Inflammatory macrophage (primary cell): ENCODE measurements around the gene IL1R2.
"Not testable (repeated sequence)": the region's sequence is repeated elsewhere in the genome, so short reads cannot be mapped to it uniquely, and the experiment has no call there.

Source experiments
- DNase-seq, 2 donors: peaks; one replicate each; pipeline ENCODE4 v3.0.0-alpha.2; 2020 to 2022

Gene IL1R2

DNA sequence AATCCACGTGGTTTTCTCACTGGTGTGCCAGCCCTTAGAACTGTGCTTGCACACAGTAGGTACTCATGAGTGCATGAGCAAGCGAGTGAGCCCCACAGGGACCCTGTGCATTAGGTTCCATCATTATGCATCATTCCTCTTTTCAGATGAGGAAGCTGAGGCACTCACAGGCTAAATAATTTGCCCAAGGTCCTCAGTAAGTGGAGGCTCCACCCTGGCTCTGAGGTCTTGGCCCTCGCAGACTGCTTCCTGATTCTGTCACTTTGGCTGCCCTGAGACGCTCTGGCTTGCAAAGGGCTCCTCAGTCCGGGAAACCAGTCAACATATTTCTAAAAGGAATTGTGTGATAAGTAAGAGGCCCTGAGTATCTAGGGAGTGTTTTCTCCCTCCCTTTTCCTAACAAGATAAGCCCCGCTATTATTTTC lies 71.7 kb downstream of the IL1R2 start:
- DNase-seq: peak; percentile 89 to 91

DNA sequence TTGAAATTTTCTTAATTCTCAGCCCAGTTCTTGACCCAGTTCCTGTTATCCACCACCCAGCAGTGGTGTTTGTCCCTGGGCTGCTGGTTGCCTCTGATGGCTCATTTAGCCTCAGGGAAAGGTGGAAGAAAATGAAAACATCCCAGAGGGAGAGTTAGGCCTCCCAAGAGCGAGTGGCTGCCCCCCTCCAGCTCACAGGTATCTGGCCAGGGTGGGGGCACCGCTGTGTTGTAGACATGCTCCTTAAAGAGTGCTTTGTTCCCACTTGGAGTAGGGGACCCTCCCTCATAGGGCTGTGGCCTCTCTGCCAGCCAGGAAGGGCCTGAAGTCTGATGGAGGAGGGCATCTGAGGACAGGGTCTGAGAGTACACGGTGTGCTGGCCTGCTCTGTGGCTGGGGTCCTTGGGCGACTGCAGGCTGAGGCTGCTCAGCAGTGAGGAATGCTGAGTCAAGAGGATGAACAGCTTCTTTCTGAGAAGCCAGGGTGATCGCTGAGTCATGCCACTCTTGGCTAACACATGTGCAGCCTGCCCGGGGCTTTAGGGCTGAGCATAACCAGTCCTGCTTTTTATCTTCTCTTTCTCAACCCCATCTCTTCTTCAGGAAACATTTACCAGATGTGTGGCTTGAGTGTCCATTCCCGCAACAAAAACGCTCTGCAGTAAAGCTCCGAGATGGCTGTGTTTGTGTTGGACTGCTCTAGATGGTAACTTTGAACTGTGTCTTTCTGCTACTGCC lies 72.3 kb downstream of the IL1R2 start:
- peak; percentile 84 to 86 for DNase-seq

DNA sequence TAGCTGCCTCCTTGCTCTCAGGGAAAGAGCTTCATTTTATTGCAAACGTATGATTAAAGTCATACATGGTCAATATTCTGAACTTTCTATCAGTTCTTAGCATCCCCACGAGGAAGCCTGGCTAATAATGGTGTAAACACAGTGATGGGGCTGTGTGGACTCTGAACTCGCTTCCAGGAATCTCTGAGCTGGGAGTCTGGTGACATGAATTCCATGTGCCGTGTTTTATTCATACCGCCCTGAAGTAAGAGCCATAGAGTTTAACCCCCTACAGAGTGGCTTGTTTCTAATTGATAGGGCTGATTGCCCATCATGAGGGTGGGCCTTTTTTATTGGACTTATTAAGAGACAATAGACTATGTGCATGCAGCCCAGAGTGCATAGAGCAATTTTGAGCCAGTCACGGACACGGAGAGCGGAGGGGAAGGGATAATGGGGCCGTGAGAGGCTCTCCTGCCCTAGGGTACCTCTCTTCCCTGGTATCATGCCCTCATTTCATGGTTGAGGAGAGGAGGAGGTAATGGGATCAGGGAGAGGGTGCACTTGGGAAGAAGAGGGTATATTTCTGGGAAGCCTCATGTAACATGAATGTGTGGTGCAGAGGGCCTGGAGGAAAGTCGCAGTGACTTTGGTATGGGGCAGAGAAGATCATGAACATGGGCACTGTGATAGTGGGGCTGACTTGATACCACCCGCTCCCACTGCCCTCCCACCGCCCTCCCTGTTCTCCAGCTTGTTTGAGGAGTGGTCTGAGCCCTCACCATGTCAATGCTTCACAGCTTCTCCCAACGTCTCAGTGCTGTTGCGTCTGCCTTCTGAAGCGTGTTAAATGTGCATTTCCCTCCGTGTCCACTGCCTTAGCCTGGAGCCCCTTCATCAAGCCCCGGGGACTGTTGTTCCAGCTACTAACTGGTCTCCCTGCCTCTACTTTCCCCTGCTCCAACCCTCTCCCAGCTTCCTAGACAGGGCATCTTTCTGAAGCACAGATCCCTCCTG lies 73.2 kb downstream of the IL1R2 start:
- no peak for DNase-seq

DNA sequence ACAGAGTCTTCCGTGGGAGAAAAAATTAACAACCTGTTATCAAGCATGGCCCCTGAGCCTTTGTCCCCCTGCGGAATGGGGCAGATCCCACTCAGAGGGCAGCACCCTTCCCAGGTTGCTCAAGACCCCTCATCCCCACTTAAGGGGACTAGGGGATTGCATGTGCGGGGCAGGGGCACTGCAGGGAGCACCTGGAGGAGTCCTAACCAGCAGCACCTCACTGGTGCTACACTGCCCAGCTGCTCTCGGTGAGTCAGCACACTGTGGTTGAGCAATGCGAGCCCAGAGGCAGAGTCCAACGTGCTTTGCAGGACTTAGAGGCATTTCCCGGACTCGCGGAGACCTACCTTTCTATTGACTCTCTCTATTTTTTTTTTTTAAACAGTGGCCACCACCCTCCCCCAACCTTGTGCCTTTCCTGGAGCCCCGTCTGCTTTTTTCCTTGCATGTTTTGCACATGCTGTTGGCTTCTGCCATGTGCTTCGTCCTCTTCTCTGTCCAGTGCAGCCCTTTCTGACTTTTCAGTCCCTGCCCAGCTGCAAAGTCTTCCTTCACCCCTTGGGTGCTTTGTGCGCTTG lies 74.0 kb downstream of the IL1R2 start:
- DNase-seq: peak in 1 of 2 donors; percentile 23

DNA sequence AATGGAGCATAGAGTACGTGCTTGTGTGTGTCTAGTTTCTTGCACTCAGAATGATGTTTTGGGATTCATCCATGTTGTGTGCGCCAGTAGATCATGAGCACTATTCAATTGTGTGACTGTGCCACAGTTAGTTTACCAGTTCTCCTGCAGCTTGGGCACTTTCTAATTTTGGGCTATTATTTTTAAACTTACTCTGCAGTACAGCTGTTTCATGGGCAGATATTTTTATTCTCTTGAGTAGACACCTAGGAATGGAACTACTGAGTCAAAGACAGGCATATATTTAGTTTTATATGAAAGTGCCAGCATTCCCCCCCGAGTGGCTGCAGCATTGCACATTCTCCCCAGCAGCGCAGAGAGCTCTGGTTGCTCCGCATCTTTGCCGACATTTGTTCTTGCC lies 74.8 kb downstream of the IL1R2 start:
- DNase-seq: no peak

DNA sequence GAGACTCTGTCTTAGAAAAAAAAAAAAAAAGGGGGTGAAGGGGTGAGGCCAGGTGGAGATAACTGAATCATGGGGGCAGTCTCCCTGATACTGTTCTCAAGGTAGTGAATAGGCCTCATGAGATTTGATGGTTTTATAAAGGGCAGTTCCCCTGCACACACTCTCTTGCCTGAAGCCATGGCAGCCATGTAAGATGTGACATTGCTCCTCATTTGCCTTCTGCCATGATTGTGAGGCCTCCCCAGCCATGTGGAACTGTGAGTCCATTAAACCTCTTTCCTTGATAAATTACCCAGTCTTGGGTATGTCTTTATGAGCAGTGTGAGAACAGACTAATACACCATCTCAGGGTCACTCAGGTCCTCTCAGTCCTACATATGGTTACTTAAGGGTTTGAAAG lies 76.4 kb downstream of the IL1R2 start:
- DNase-seq: not testable (repeated sequence)

DNA sequence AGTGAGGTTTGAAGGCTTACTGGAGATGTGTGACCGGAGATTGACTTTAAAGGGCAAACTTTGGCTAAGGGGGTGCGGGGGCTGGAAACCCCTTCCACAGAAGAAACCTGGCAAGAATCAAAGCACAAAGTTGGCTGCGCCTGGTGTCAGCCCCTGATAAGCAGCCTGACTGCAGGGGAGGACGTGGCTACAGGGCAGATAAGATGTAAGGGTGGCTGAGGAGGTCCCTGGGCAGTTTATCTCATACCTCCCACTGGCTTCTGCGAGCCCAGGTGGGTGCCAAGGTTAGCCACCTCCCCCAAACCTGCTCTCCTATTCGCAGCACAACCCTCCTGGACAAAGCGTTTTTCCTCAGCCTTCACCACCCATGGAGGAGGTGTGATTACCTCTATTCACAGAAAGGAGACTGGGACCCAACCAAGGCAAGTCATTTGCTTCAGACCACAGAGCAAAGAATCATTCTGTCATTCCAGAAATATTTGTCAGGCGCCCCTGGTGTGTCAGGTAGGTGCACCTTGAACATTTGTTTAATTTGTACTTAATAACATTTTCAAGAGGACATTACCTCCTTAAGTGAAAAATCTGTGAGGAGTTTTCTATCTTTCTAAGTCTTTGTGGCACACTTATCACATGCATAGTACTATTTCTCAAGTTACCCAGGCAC lies 77.7 kb downstream of the IL1R2 start:
- DNase-seq: no peak

DNA sequence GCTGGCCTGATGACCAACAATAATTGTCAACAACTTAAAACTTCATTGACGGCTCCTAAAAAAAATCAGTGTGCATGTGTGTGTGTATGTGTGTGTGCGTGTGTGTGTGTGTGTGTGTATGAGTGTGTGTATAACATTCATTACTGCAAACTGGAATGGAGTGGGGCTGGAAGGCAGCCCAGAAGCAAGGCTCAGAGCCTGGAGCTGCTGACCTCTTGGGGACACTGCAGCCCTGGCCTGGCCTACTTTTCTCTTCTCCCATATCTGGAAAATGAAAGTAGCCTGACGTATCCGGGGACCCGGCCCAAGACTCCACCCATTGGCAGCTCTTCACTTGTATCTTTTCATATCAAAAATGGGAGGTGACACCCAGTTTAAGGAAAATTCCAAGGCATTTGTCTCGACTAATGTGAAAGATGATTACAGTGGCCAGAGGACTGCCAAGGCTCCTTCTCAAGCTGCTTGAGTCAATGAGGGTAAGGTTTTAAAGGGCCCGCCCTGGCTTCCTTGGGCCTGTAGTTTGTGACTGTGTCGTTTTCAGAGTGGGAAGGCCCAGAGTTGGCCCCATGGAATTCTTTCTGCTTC lies 78.4 kb downstream of the IL1R2 start:
- DNase-seq: no peak

DNA sequence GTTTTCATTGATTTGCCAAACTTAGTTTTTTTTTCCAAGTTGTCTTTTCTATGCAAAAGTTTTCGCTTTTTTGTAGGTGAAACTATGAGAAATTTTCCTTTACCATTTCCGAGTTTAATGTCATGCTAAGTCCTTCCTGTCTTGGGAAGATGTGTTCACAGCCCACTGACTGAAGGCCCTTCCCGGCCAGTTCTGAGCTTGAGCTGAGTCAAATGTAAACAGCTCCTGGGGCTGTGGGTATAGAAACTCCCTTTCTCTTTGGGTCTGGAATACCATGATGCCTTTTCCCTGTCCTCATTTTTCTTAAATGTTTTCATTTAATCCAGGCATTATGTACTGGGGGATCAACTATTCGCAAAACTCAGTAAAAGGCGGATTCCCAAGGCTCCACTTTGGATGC lies 81.0 kb downstream of the IL1R2 start:
- no peak for DNase-seq

DNA sequence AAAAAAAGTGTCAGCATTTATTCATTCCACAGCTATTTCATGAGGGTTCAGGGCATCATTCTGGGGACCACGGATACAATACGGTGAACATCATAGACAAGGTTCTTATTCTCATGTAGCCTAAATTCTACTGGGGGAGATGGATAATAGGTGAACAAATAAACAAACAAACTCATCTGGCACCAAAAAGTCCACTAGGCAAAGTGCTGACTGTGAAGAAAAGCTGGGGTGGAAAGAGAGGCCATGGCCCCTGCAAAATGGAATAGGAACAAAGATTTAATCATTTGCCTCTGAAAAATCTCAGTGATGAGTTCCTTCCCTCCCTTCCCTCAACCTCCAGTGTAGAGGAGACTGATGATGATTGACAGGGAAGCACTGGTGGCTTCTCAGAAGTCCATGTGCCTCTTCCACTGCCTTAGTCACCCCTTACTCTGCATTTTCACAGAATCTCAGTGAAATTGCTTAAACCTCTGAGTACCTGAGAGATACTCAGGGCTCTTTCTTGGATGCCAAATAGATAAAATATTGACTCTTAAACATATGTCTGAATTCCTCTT lies 81.5 kb downstream of the IL1R2 start:
- peak in 1 of 2 donors; percentile 2 for DNase-seq

DNA sequence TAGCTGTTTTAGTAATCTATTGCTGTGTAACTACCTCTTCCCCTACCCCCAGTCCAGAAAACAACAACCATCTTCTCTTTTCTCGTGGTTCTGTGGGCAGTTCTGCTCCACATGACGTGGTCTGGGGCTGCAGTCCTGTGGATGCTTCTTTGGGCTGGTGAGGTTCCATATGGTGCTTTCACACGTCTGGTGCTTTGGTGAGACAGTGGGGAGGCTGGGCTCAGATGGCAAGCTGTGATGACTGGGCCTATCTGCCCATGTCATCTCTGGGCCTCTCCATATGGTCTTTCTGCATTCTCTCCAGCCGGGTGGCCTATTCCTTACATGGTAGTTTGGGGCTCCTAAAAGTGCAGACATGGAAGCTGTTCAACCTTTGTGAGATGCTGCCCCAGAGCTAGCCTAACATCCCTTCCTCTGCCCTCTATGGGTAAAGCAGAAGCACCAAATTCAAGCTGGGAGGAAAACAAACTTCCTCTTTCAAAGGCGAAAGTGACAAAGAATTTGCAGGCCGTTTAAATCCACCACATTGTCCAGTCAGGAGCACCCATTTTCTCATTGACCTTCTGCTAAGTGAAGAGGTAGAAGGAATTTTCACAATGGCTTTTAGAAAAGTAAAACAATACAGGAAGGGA lies 82.5 kb downstream of the IL1R2 start:
- DNase-seq: peak; percentile 78 to 79

DNA sequence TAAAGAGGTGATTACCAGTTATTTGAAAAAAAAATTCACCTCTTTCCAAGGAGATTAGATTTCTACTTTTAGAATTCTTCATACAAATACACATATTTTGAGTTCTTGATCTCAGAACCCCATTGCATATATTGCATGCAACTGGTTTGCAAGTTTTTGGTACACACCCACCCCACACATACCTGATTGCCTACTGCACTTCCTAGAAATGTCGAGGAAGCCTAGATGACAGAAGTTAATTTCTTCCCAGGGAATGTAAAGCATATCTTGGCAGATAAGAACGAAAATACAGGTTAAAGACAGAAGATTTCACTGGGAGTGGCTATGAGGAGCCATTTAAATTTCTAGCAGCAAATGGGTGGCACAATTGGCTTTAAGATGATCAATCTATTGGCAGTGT lies 83.7 kb downstream of the IL1R2 start:
- DNase-seq: no peak

DNA sequence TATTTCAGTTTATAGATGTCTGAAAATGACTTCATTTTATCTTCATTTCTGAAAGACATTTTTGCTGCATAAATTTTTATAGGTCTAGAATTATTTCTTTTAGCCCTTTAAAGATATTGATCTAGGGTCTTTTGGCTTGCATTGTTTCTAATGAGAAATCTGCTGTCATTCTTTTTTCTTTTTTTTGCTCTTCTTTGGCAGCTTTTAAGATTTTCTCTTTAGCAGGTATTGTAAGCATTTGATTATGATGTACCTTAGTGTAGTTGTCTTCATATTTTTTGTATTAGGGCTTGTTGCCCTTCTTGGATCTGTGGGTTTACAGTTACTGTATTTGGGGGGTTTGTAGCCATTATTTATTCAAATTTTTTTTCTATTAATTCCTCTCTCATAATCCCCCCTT lies 84.8 kb downstream of the IL1R2 start:
- DNase-seq: no peak
